K562 (cell line): ENCODE data around the gene SMIM36.

Experiments used
- CBFB ChIP-seq: sonication (generic); formaldehyde crosslinking; IDR thresholded peaks from 2 replicates; pipeline ENCODE4 v1.4.0; 2020; ENCODE audit warnings: mild to moderate bottlenecking, missing genetic modification reagents
- DACH1 ChIP-seq: fragments of 450-650 bp; IDR thresholded peaks from 2 replicates; pipeline ENCODE4 v1.6.1; 2018; ENCODE audit not compliant: partially characterized antibody
- E4F1 ChIP-seq: fragments of 250-450 bp; sonication (Bioruptor Pico); IDR thresholded peaks from 2 replicates; pipeline ENCODE4 v1.5.0; 2021; ENCODE audit warnings: mild to moderate bottlenecking, borderline replicate concordance
- EP300 ChIP-seq: IDR thresholded peaks from 2 replicates; pipeline ENCODE4 v1.6.1; 2012; ENCODE audit warnings: low read length, improper control_type of control experiment
- MTF1 ChIP-seq: fragments of 250-450 bp; sonication (Bioruptor Pico); IDR thresholded peaks from 2 replicates; pipeline ENCODE4 v1.9.0; 2021; ENCODE audit warnings: moderate library complexity, mild to moderate bottlenecking, inconsistent platforms, borderline replicate concordance
- MYNN ChIP-seq, 2 experiments: sonication (generic); formaldehyde crosslinking in 1 of 2; IDR thresholded peaks; 2 replicates each; pipeline versions ENCODE4 v1.5.0 to v1.6.1; 2016 to 2020; ENCODE audit warnings: antibody characterized with exemption in 1 of 2, missing genetic modification reagents in 1 of 2
- POLR2A ChIP-seq: fragments of 450-650 bp; conservative IDR thresholded peaks from 2 replicates; pipeline ENCODE4 v1.6.1; 2016
- ZNF197 ChIP-seq: fragments of 200-800 bp; sonication (Bioruptor generic); IDR thresholded peaks from 2 replicates; pipeline ENCODE4 v1.6.1; 2016; ENCODE audit warnings: low read depth, missing genetic modification characterization, missing compliant biosample characterization
- TF ChIP-seq, protein P1 (sequence below): IDR thresholded peaks from 3 replicates; pipeline ENCODE4 v1.6.1; 2011; ENCODE audit warnings: borderline replicate concordance, mild to moderate bottlenecking; ENCODE audit not compliant: insufficient read length, insufficient read depth

- no peak for TF ChIP-seq CBFB (CRISPR knock-in tag)
- no peak for TF ChIP-seq DACH1
- TF ChIP-seq MTF1 (CRISPR knock-in tag): no peak
- no peak for TF ChIP-seq POLR2A
- no peak for TF ChIP-seq ZNF197 (CRISPR knock-in tag)
- TF ChIP-seq E4F1 (CRISPR knock-in tag): no peak
- TF ChIP-seq EP300: no peak
- TF ChIP-seq, protein P1, sequence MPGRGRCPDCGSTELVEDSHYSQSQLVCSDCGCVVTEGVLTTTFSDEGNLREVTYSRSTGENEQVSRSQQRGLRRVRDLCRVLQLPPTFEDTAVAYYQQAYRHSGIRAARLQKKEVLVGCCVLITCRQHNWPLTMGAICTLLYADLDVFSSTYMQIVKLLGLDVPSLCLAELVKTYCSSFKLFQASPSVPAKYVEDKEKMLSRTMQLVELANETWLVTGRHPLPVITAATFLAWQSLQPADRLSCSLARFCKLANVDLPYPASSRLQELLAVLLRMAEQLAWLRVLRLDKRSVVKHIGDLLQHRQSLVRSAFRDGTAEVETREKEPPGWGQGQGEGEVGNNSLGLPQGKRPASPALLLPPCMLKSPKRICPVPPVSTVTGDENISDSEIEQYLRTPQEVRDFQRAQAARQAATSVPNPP: no peak
- TF ChIP-seq MYNN (IDR thresholded peaks at IDR 0.05): no peak
- TF ChIP-seq MYNN (CRISPR knock-in tag; IDR thresholded peaks at IDR 0.05): no peak
Observed at GRCh38 chr17:55484575-55484974, 26.7 kb downstream of the SMIM36 start.
